ENCODE results near the gene CTSA.

The CTSA gene

DNA sequence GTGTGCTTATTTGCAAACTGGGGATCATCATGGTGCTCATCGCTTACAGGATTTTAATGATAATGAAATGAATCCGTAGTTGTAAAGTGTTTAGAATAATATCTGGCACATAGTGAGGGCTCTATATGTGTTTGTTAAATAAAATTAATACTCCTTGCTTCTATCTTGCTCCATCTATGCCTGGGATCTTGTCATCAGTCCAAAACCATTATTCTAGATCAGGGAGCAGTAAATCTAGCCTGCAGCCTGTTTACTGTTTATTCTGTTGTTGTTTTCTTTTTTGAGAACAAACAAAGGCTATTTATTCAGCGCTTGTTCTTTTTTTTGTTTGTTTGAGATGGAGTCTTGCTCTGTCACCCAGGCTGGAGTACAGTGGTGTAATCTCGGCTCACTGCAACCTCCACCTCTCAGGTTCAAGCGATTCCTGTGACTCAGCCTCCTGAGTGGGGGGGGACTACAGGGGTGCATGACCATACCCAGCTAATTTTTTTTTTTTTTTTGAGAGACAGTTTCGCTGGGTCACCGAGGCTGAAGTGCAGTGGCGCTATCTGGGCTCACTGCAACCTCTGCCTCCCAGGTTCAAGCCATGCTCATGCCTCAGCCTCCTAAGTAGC, 42.1 kb upstream of the CTSA start:
- Histone ChIP-seq H2AFZ (ENCODE audit: low read length) (no peak overlapping the region), H3F3A (ENCODE audit: insufficient read depth, low read length) (no peaks in the 10 kb centered on the region), H3K79me2 (ENCODE audit: insufficient read depth, low read length) (no peaks in the 10 kb centered on the region), H3K4me1 (ENCODE audit: insufficient read depth, low read length, severe bottlenecking) (no peaks in the 10 kb centered on the region), H3K27ac (ENCODE audit: low read depth, low read length, poor library complexity, severe bottlenecking) (no peak overlapping the region), H3K9me3 (ENCODE audit: low read length) (no peaks in the 10 kb centered on the region), H3K9me2 (ENCODE audit: low read depth, low read length) (no peaks in the 10 kb centered on the region), H4K20me1 (ENCODE audit: insufficient read depth, low read length) (no peaks in the 10 kb centered on the region), H3K4me2 (ENCODE audit: low read length) (no peak overlapping the region), H3K9ac (ENCODE audit: low read length) (no peak overlapping the region), H3K4me3 (ENCODE audit: low read depth, low read length, poor library complexity, severe bottlenecking) (no peak overlapping the region), H3K36me3 (ENCODE audit: insufficient read depth, low read length) (peaks cover 40% of the 10 kb centered on the region), H3K27me3 (ENCODE audit: insufficient read depth, low read length) (no peaks in the 10 kb centered on the region)
- TF ChIP-seq EZH2 (IDR thresholded peaks at IDR 0.05; ENCODE audit: borderline replicate concordance, low read length) = no peak
- TF ChIP-seq, protein P1, sequence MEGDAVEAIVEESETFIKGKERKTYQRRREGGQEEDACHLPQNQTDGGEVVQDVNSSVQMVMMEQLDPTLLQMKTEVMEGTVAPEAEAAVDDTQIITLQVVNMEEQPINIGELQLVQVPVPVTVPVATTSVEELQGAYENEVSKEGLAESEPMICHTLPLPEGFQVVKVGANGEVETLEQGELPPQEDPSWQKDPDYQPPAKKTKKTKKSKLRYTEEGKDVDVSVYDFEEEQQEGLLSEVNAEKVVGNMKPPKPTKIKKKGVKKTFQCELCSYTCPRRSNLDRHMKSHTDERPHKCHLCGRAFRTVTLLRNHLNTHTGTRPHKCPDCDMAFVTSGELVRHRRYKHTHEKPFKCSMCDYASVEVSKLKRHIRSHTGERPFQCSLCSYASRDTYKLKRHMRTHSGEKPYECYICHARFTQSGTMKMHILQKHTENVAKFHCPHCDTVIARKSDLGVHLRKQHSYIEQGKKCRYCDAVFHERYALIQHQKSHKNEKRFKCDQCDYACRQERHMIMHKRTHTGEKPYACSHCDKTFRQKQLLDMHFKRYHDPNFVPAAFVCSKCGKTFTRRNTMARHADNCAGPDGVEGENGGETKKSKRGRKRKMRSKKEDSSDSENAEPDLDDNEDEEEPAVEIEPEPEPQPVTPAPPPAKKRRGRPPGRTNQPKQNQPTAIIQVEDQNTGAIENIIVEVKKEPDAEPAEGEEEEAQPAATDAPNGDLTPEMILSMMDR (IDR thresholded peaks at IDR 0.05; ENCODE audit: low read length) = no peak

DNA sequence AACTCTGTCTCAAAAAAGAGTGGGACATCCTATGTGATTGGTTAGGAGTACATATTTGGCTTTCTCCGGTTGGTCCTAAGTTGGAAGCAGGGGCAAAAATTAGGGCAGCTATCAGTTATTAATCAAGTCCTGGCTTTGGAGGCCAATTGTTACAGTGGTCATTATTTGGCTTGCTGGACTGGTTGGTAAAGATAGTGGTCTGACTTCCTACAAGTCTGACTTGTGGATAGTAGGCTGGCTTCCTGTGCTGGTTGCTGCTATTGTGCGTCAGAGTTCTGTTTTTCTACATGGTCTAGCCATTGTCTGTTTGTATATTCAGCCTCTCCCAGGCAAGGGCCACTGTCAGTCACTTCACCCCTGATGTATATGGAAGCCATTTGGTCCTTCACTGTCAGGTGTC, 40.9 kb upstream of the CTSA start:
- peaks cover 28% of the 10 kb centered on the region for H3K36me3 ChIP-seq (ENCODE audit: insufficient read depth, low read length)
- no peaks in the 10 kb centered on the region for H3K9me3 ChIP-seq (ENCODE audit: low read length)
- H3K9me2 ChIP-seq (ENCODE audit: low read depth, low read length) = no peaks in the 10 kb centered on the region
- H3K27me3 ChIP-seq (ENCODE audit: insufficient read depth, low read length) = no peaks in the 10 kb centered on the region
- H3F3A ChIP-seq (ENCODE audit: insufficient read depth, low read length) = no peaks in the 10 kb centered on the region
- H2AFZ ChIP-seq (ENCODE audit: low read length) = no peak overlapping the region
- no peaks in the 10 kb centered on the region for H4K20me1 ChIP-seq (ENCODE audit: insufficient read depth, low read length)
- H3K27ac ChIP-seq (ENCODE audit: low read depth, low read length, poor library complexity, severe bottlenecking) = no peak overlapping the region
- TF ChIP-seq, protein P1 (IDR thresholded peaks at IDR 0.05; ENCODE audit: low read length) = no peak
- TF ChIP-seq EZH2 (IDR thresholded peaks at IDR 0.05; ENCODE audit: borderline replicate concordance, low read length) = no peak
- no peak overlapping the region for H3K4me2 ChIP-seq (ENCODE audit: low read length)
- no peaks in the 10 kb centered on the region for H3K4me1 ChIP-seq (ENCODE audit: insufficient read depth, low read length, severe bottlenecking)
- no peaks in the 10 kb centered on the region for H3K79me2 ChIP-seq (ENCODE audit: insufficient read depth, low read length)
- H3K4me3 ChIP-seq (ENCODE audit: low read depth, low read length, poor library complexity, severe bottlenecking) = no peak overlapping the region
- no peak overlapping the region for H3K9ac ChIP-seq (ENCODE audit: low read length)

DNA sequence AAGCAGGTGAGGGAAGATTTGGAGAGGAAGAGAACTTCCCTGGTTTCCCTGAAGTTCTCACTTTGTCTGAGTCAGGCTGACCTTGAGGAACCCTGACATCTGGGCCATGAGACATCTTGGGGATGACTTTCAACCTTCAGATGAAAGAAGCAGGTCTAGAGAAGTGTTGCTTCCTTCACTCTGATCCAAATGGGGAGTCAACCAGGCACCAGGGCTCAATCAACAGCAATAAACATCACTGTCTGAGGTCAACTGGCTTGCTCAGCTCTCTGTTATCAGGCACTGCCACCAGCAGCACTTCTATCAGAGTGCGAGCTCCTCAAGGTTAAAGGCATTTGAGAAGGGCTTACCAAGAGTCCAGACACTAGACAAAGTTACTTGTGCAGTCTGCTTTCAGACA, 40.2 kb upstream of the CTSA start:
- TF ChIP-seq EZH2 (IDR thresholded peaks at IDR 0.05; ENCODE audit: borderline replicate concordance, low read length) = no peak
- TF ChIP-seq, protein P1 (IDR thresholded peaks at IDR 0.05; ENCODE audit: low read length) = no peak
- Histone ChIP-seq H3K79me2 (ENCODE audit: insufficient read depth, low read length) (peaks cover 3% of the 10 kb centered on the region; the same call in 1 of the 2 replicates), H3K9ac (ENCODE audit: low read length) (no peak overlapping the region), H3K27me3 (ENCODE audit: insufficient read depth, low read length) (no peaks in the 10 kb centered on the region), H3K36me3 (ENCODE audit: insufficient read depth, low read length) (peaks cover 23% of the 10 kb centered on the region; the same call in 1 of the 2 replicates), H3K27ac (ENCODE audit: low read depth, low read length, poor library complexity, severe bottlenecking) (no peak overlapping the region), H3K4me1 (ENCODE audit: insufficient read depth, low read length, severe bottlenecking) (peaks cover 4% of the 10 kb centered on the region), H4K20me1 (ENCODE audit: insufficient read depth, low read length) (no peaks in the 10 kb centered on the region), H3F3A (ENCODE audit: insufficient read depth, low read length) (no peaks in the 10 kb centered on the region), H3K9me3 (ENCODE audit: low read length) (no peaks in the 10 kb centered on the region), H3K4me2 (ENCODE audit: low read length) (no peak overlapping the region), H2AFZ (ENCODE audit: low read length) (no peak overlapping the region), H3K4me3 (ENCODE audit: low read depth, low read length, poor library complexity, severe bottlenecking) (no peak overlapping the region), H3K9me2 (ENCODE audit: low read depth, low read length) (no peaks in the 10 kb centered on the region)

Measured in OCI-LY1 (cell line).